ENCODE measurements around the gene NRXN2.

Gene NRXN2

GRCh38 chr11:64743591-64744543, 20.9 kb upstream of the NRXN2 start, which contains the start of gene RASGRP2:
TSS of gene RASGRP2 (minus strand) at chr11:64744142. CDS start at chr11:64742866, 1,276 bp downstream.
- H3K36me3 Mint-ChIP-seq (ENCODE audit: low read depth), result peaks cover 39% of the 10 kb centered on the region
- peak within 1 kb of the TSS; percentile 93 for H3K4me3 Mint-ChIP-seq
- H3K27ac Mint-ChIP-seq, result peak within 1 kb of the TSS; percentile 93
- DNase-seq (ENCODE audit: low spot score), result peak; percentile 83
- H3K27me3 Mint-ChIP-seq (ENCODE audit: low read depth), result no peaks in the 10 kb centered on the region
- peaks cover 31% of the 10 kb centered on the region for H3K4me1 Mint-ChIP-seq (ENCODE audit: low read depth)
- no peaks in the 10 kb centered on the region for H3K9me3 Mint-ChIP-seq

- DNase-seq (ENCODE audit: low spot score), result peak; percentile 77
- peak overlapping the region; percentile 93 for H3K4me3 Mint-ChIP-seq
- peaks cover 29% of the 10 kb centered on the region for H3K4me1 Mint-ChIP-seq (ENCODE audit: low read depth)
Measured at GRCh38 chr11:64742889-64743590, 20.0 kb upstream of the NRXN2 start.

GRCh38 chr11:64742087-64742888, 19.3 kb upstream of the NRXN2 start:
- Mint-ChIP-seq H3K27me3 (ENCODE audit: low read depth) (no peaks in the 10 kb centered on the region), H3K4me1 (ENCODE audit: low read depth) (peaks cover 28% of the 10 kb centered on the region), H3K9me3 (no peaks in the 10 kb centered on the region), H3K27ac (no peak overlapping the region), H3K36me3 (ENCODE audit: low read depth) (peaks cover 40% of the 10 kb centered on the region), H3K4me3 (peak overlapping the region; percentile 75)
- no peak for DNase-seq (ENCODE audit: low spot score)

More at GRCh38 chr11:64742889-64743590, 20.0 kb upstream of the NRXN2 start:
- Mint-ChIP-seq H3K36me3 (ENCODE audit: low read depth) (peaks cover 36% of the 10 kb centered on the region), H3K27me3 (ENCODE audit: low read depth) (no peaks in the 10 kb centered on the region), H3K9me3 (no peaks in the 10 kb centered on the region), H3K27ac (no peak overlapping the region)

- H3K27me3 Mint-ChIP-seq (ENCODE audit: low read depth), result no peaks in the 10 kb centered on the region
- H3K9me3 Mint-ChIP-seq, result no peaks in the 10 kb centered on the region
- no peak overlapping the region for H3K27ac Mint-ChIP-seq
- DNase-seq (ENCODE audit: low spot score), result no peak
- H3K4me3 Mint-ChIP-seq, result peak overlapping the region; percentile 75
- H3K36me3 Mint-ChIP-seq (ENCODE audit: low read depth), result peaks cover 45% of the 10 kb centered on the region
- H3K4me1 Mint-ChIP-seq (ENCODE audit: low read depth), result peaks cover 28% of the 10 kb centered on the region
Measured at GRCh38 chr11:64741375-64742086, 18.5 kb upstream of the NRXN2 start.

GRCh38 chr11:64739871-64740270, 16.9 kb upstream of the NRXN2 start:
- Mint-ChIP-seq H3K27me3 (ENCODE audit: low read depth) (no peaks in the 10 kb centered on the region), H3K27ac (no peak overlapping the region), H3K4me3 (no peak overlapping the region), H3K36me3 (ENCODE audit: low read depth) (peaks cover 59% of the 10 kb centered on the region), H3K9me3 (no peaks in the 10 kb centered on the region), H3K4me1 (ENCODE audit: low read depth) (peaks cover 23% of the 10 kb centered on the region)
- no peak for DNase-seq (ENCODE audit: low spot score)

- no peaks in the 10 kb centered on the region for H3K9me3 Mint-ChIP-seq
- no peak for DNase-seq (ENCODE audit: low spot score)
- H3K4me1 Mint-ChIP-seq (ENCODE audit: low read depth), result peaks cover 16% of the 10 kb centered on the region
- H3K4me3 Mint-ChIP-seq, result no peak overlapping the region
- H3K27ac Mint-ChIP-seq, result no peak overlapping the region
- H3K36me3 Mint-ChIP-seq (ENCODE audit: low read depth), result peaks cover 66% of the 10 kb centered on the region
- no peaks in the 10 kb centered on the region for H3K27me3 Mint-ChIP-seq (ENCODE audit: low read depth)
Measured at GRCh38 chr11:64736654-64737053, 13.7 kb upstream of the NRXN2 start.

GRCh38 chr11:64735725-64736259, 12.8 kb upstream of the NRXN2 start:
- no peak overlapping the region for H3K4me3 Mint-ChIP-seq
- H3K4me1 Mint-ChIP-seq (ENCODE audit: low read depth), result peaks cover 11% of the 10 kb centered on the region
- H3K27me3 Mint-ChIP-seq (ENCODE audit: low read depth), result no peaks in the 10 kb centered on the region
- no peak for DNase-seq (ENCODE audit: low spot score)
- no peak overlapping the region for H3K27ac Mint-ChIP-seq
- H3K9me3 Mint-ChIP-seq, result no peaks in the 10 kb centered on the region
- H3K36me3 Mint-ChIP-seq (ENCODE audit: low read depth), result peaks cover 64% of the 10 kb centered on the region

- peaks cover 64% of the 10 kb centered on the region for H3K36me3 Mint-ChIP-seq (ENCODE audit: low read depth)
- H3K4me3 Mint-ChIP-seq, result no peak overlapping the region
- H3K27me3 Mint-ChIP-seq (ENCODE audit: low read depth), result no peaks in the 10 kb centered on the region
- peaks cover 6% of the 10 kb centered on the region for H3K4me1 Mint-ChIP-seq (ENCODE audit: low read depth)
- H3K9me3 Mint-ChIP-seq, result no peaks in the 10 kb centered on the region
- no peak for DNase-seq (ENCODE audit: low spot score)
- H3K27ac Mint-ChIP-seq, result no peak overlapping the region
Measured at GRCh38 chr11:64734811-64735724, 12.1 kb upstream of the NRXN2 start.

GRCh38 chr11:64731601-64732000, 8.6 kb upstream of the NRXN2 start:
- no peaks in the 10 kb centered on the region for H3K9me3 Mint-ChIP-seq
- peaks cover 6% of the 10 kb centered on the region for H3K4me1 Mint-ChIP-seq (ENCODE audit: low read depth)
- no peak for DNase-seq (ENCODE audit: low spot score)
- H3K27me3 Mint-ChIP-seq (ENCODE audit: low read depth), result no peaks in the 10 kb centered on the region
- H3K27ac Mint-ChIP-seq, result no peak overlapping the region
- H3K4me3 Mint-ChIP-seq, result no peak overlapping the region
- H3K36me3 Mint-ChIP-seq (ENCODE audit: low read depth), result peaks cover 72% of the 10 kb centered on the region

- no peaks in the 10 kb centered on the region for H3K27me3 Mint-ChIP-seq (ENCODE audit: low read depth)
- DNase-seq (ENCODE audit: low spot score), result no peak
- H3K4me3 Mint-ChIP-seq, result no peak overlapping the region
- peaks cover 61% of the 10 kb centered on the region for H3K36me3 Mint-ChIP-seq (ENCODE audit: low read depth)
- H3K27ac Mint-ChIP-seq, result no peak overlapping the region
- H3K4me1 Mint-ChIP-seq (ENCODE audit: low read depth), result peaks cover 9% of the 10 kb centered on the region
- H3K9me3 Mint-ChIP-seq, result no peaks in the 10 kb centered on the region
Measured at GRCh38 chr11:64729851-64730382, 6.9 kb upstream of the NRXN2 start.

- Mint-ChIP-seq H3K9me3 (no peaks in the 10 kb centered on the region), H3K36me3 (ENCODE audit: low read depth) (peaks cover 54% of the 10 kb centered on the region), H3K27ac (no peak overlapping the region), H3K4me3 (no peak overlapping the region), H3K27me3 (ENCODE audit: low read depth) (no peaks in the 10 kb centered on the region), H3K4me1 (ENCODE audit: low read depth) (peaks cover 11% of the 10 kb centered on the region)
- no peak for DNase-seq (ENCODE audit: low spot score)
Measured at GRCh38 chr11:64728757-64729365, 5.9 kb upstream of the NRXN2 start.

All from T-helper 2 cell treated with Interferon-gamma antibody and Interleukin-4, amounts not matched to agents 5 μg/mL and 100 μg/mL, for 36 hours (primary cell).